NCI-H446 treated with DMSO at 0.1 percent for 48 hours (cell line): ENCODE results near the gene SUSD2.

Source experiments
- DNase-seq: peaks from one replicate; lab custom pipeline; 2025; lab: John Stamatoyannopoulos, UW

The SUSD2 gene

DNA sequence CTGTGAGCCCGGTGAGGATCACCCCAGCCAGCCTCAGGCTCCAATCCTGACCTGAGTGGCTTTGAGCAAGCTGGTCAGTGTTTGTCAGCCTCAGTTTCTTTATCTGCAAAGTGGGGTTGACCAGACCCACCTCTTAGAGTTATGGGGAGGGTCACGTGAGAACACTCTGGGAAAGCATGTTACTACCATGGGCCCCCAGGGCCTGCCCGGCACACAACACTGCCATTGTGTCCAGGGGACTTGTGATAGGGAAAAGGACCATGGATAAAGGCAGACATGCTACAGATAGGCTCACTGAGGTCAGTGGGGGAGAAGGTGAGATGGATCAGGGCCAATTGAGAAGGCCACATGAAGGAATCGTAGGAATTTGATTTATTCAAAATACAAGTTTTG lies 32.1 kb upstream of the SUSD2 start:
- no peak for DNase-seq

DNA sequence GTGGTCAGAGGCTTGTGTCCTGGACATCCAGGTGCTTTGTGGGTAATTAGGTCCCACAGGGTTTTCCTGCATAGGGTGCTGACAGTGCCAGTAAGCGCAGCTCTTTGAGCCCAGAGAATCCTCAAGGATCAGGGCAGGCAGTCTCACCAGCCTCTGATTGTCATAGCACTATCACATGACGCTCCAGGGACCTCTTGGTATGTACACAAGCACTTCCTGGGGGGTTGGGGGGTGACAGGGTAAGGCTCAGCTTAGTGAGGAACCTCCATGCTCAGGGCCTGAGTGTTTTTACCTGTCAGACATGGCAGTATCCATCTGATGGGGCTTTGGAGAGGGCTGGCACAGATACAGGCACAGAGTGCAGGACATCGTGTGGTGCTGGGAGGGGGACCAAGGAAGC lies 27.9 kb upstream of the SUSD2 start:
- DNase-seq = no peak

DNA sequence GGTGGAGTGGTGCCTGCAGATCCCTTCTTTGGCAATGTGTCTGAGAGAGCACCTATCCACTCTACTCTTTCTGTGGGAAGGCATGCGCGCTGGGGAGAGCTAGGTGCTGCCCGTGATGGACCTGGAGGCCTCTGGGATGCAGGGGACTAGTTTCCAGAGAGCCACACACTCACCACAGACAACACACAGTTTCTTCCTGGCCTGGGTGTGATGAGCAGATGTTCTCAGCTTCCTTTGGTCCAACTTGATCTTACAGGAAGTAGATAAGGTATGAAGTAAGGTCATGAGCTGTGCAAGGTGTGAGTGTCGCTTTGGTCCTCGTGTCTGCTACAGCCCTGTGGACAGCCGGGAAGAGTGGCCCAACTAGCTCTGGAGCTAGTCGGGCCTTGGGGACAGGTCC lies 27.3 kb upstream of the SUSD2 start:
- no peak for DNase-seq

DNA sequence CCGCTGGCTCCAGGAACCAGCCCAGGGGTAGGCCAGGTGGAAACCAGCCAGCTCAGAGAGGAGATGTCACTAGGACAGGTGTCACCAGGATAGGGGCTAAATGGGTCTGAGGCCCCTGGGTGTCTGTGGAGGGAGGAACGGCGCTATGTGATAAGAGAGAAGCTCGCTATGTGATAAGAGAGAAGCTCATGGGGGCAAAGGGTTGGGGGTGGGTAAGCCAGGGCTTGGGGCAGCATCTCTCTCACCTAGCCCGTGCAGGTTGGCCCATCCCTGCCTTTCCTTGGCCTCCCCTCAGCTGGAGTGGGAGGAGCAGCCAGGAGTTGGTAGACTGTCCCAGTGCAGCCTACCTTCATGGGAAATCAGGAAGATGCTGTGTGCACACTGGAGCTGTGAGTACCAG lies 26.5 kb upstream of the SUSD2 start:
- DNase-seq = no peak

DNA sequence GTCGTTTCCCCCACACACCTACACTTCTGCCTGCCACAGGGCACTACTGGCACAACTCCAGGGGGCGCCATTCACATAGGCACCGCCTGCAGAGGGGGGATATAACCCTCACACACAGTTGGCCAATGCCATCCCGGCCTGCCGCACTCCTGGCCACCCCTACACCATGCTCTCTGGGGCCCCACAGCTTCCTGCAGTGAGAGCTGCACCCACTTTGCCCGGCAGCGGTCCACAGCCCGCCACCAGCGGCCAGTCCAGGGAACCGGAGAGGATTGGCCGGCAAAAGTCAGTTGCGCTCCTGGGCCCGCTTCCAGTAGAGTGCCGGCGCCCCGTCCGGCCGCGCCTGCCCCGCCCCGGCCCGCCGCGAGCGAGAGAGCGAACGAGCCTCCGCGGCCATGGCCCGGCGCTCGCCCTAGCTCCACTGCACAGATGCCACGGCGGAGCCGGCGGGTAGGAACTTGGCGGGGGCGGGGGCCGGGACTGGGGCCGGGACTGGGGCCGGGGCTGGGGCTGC lies 25.6 kb upstream of the SUSD2 start:
- DNase-seq = no peak

DNA sequence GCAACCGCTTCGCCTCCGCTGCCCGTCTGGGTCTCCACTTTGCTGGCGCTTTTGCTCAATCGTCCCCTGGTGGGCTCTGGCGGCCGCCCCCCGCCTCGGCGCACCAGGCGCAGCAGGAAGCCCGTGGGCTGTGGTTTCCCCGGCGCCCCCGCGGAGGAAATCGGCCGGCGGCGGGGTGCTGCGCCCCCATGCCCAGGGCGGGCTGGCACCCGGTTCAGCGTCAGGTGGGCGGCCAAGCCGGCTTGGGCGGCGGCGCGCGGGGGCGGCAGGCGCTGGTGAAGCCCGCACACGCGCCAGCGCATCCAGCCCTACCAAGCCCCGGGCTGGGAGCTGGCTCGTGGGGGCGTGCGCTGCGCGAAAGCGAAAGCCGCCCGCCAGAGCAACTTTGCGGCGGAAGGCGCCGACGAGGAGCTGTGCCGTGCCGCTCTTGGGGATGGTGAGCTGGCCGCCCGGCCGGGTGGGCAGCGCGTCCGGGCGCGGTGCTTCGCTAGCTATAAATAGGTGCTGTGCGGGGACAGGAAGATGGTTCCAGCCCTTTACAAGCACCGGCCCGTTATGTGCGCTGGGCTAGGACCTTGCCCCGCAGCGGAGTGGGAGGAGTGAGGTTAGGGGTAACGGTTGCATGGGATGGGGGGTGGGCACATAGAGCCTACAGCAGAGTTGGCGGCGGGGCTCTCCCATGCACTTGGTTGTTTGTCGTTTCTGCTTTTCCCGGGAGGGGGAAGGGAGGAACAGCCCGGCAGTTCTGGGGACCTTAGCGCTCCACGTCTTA lies 25.0 kb upstream of the SUSD2 start:
- no peak for DNase-seq

DNA sequence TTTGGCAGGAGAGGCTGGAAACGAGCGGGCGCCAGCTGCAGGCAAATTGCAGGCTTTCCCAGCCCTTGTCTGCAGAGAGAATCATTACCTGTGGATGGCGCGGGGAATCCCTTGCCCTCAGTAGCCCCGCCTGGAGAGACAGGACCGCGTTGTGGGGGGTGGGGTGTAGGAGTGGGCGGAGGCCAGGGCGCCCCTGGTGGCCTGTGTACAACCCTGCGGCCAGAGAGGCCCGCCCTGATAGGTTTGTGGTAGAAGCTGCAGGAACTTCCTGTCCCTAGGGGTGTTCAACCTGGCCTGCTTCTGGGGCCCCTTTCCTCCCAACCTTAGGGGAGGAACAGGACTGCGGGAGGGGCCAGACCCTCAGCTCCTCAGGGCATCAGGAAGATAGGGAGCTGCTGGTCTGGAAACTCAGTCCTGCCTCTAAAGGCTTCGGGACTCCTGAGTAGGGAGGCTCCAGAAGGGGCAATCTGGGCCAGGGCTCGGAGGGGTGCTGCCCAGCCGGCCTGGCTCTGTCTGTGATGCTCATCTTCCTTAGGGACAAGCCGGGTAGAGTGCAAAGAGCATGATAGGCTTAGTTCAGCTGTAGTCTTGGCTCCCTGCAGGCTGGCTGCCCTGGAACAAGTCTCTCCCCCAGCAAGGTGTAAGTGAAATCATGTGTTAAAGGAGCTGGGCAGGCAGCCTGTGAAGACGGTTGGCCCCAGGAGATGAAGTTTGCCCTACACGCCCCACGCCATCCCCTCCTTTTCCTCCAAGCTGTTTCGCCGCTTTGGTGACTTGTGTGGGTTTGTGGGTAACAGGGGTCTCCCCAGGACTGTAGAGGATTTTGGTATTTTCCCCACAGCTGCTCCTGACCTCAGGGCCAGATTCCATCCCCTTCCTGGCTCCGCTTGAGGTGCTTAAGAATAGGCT lies 24.1 kb upstream of the SUSD2 start:
- DNase-seq = no peak

DNA sequence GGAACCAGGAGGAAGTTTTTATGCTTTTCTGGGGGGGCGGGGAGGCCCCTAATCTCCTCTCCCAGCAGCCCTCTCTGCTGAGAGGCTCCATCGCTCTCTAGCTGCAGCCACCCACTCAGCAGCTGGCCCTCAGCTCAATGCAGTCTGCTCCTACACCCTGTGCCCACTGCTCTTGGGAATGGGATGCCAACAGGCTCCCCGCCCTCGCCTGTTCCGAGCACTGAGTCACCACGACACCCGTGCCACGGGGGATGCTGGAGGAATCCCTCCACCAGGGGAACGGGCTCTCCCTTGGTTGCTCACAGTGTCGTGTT lies 23.5 kb upstream of the SUSD2 start:
- no peak for DNase-seq

DNA sequence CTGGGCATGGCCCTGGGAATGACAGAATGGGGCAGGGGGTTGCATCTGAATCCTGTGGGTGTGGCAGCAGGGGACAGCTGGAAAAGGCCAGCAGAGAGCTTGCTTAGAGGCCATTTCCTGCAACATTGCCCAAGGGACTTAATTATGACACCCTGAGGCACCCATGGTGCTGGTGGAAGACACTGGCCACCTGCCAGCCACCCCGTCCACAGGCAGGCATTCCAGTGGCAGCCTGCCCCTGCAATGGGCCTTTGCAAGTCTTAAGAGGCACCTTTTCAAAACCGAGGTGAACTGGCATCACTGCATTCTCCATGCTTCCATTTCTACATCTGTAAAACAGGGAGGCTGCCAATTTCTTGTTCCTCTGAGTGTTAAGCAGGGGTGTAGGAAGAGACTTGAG lies 21.6 kb upstream of the SUSD2 start:
- no peak for DNase-seq

DNA sequence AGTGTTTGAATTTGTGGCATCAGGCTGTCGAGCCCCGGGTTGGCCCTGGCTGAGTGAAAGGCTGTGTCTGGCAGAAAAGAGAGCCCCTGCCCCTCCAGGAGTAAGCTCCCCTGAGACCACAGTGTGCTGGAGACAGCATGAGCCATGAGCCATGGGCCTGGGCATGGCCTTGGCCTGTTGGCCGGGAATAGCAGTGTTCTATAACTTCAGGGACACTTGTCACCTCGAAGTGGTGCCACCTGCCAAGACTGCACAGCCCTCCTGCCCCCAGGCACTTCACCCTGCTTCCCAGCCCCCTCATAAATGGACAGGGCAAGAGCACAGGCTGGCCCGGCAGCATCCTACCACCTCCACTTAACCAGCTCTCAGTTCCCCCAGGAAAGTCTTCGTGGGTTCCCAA lies 20.7 kb upstream of the SUSD2 start:
- no peak for DNase-seq

DNA sequence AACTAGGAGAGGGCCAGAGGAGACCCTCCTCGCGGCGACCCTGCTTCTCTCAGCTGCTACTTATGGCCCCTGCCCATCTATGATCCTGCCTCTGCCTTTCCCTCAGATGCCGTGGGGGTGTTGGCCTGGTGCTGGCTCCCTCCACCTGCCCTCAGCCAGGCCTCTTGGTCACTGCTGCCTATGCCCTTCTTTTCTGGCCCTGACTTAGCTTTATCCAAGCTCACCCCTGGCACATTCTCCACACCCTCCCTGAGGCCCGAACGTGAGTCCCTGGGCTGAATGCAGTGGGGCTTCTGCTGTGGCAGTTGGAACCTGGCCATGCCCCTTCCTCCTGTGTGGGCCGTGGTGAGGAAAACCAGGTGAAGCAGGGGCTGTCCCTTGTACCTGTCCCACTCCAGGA lies 19.8 kb upstream of the SUSD2 start:
- DNase-seq = no peak

DNA sequence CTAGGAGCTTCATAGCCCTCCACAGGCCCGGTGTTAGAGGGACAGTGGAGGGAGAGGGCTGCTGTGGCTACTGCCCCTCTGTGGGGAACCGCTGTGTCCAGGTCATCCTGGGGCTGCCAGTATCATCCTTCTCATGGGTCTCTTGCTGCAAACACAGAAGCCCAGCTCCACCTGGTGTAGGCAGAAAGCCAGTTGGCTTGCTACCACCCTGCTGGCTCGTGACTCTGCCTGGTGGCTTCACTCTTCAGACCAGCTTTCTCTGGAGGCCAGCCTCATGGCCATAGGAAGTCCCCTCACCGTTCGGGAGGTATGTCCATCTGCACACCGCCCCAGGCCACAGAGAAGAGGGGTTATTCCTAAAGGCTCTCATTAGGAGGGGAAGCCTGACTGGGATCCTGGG lies 19.4 kb upstream of the SUSD2 start:
- no peak for DNase-seq

DNA sequence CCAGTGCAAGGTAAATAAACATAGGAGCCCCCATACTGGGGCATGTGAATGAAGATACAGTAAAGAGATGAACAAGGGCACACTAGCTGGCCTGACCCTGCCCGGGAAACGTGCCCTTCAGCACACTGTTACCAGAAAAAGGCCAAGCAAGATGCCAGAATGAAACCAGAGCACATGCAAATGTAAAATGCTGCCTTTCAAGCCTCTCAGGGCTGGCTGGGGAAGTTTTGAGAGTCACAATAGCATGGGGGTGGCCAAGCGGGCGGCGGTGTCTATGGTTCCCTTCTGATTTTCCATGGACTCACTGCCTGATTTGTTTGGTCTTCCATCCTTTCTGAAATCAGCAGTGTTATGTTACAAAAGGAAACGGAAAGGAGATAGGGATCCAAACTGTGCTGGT lies 18.9 kb upstream of the SUSD2 start:
- DNase-seq = no peak

DNA sequence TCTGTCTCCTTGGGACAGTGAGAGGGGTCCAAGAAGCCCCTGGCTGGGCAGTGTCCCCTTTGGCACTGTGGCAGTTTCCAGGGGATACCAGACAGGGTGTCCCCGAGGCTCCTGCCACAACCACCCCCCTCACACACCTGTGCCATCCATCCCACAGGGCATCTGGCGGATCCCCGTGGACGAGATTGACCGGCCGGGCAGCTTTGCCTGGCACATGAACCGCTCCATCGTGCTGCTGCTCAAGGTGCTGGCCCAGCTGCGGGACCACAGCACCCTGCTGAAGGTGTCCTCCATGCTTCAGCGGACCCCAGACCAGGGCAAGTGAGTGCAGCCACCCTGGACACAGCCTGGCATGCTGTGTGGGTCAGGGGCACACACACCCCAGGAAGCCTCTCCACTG lies 17.0 kb upstream of the SUSD2 start:
- DNase-seq = no peak

DNA sequence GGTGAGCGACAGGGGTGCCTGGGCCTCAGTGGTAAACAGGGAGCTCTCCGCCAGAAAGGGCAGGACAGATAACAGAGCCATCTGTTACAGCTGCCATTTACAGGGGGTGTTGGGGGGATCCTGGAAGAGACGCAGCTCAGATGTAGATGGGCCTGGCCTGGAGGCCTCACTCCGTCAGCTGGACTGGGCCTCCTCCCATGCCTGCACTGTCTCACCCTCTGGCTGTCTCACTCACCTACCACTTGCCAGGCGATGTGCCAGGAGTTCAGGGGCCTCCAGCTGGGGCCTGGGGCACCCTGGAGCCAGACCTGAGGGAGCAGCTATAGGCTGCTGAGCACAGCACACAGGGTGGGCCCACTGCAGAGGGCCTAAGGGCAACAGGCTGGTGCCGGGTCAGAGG lies 16.3 kb upstream of the SUSD2 start:
- DNase-seq = no peak

DNA sequence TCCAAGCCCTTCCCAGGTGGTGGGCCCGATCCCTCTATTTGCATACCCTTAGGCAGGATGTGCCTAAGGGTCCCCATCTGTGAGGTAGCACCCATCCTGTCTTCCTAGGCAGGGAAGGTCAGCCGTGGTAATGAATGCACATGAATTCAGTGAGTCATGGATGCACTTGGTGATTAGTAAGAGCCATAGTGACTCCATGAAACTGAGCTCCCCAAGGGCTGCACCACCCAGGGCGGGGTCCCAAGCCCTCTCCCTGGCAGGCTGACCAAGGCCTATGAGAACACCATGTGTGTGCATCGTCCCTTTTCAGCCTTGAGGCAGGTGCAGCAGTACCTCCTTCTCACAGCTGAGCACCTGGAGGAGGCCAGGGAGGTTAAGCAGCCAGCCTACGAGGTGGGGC lies 15.6 kb upstream of the SUSD2 start:
- DNase-seq = no peak

DNA sequence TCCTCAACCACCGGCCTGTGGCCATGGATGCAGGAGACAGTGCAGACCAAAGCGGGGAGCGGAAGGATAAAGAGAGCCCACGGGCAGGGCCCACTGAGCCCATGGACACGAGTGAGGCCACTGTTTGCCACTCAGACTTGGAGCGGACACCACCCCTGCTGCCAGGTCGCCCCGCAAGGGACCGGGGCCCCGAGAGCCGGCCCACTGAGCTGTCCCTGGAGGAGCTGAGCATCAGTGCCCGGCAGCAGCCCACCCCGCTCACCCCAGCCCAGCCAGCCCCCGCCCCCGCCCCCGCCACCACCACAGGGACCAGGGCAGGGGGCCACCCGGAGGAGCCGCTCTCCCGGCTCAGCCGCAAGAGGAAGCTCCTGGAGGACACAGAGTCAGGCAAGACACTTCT lies 14.5 kb upstream of the SUSD2 start:
- DNase-seq = no peak

DNA sequence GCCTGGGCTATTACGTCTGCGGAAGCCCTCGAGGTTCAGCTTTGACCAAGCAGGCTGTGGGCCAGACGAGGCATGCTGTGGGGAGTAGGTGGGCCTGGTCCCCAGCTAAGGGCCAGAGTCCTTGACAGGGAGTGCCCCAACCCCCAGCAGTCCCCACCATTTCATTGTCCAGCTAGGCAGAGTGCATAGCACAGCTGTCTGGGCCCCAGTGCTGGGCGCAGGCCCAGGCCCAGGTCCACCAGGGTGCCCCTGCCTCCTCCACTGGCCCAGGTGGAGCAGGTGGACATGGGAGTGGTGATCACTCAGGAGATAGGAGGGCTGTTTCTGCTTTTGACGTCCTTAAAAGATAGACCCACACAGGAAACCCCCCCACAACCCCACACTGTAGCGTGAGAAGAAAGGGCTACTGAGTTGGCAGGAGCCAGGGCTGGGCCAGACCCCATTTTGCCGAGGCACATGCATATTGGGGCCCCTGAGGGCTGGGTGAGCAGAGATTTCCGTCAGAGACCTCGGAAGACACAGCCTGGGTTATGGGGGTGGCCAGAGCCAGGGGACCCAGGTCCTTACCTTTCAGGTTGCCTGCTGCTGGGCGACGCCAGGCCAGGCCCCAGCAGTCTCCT lies 11.7 kb upstream of the SUSD2 start:
- DNase-seq = no peak

DNA sequence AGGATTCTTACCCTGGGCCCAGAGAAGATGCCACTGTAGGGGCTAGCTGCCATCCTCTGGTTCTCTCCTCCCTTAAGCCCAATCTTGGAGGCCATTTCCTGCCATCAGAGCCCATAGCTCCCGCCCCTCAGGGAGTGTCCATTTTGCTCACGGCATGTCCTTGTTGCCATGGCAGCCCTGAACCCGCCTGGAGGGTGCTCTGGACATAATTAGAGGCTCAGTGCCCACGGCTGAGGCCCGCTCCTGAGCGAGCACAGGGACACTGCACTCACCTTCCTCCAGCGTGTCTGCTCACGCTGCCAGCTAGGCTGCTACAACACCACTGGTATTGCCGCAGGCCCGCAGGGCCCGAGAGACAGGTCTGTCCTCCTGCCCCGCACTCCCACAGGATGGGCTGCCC lies 11.1 kb upstream of the SUSD2 start:
- no peak for DNase-seq

DNA sequence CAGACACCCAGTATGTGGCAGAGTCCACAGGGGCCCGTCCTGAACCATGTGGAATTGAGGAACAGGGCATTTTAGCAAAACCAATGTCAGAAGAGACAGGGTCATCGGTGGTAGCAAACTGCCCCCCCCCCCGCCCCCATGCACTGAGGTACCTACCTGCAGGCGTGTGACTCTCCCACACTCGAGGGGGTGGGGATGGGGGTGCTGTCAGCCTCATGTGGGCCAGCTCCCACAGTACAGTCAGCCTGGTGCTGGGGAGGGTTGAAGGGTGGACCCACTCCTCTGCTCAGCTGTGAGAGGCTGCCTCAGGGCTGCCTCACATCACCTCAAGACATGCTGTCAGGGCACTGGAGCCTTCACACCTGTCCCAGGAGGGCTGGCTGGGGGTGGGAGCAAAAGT lies 10.7 kb upstream of the SUSD2 start:
- DNase-seq = no peak

DNA sequence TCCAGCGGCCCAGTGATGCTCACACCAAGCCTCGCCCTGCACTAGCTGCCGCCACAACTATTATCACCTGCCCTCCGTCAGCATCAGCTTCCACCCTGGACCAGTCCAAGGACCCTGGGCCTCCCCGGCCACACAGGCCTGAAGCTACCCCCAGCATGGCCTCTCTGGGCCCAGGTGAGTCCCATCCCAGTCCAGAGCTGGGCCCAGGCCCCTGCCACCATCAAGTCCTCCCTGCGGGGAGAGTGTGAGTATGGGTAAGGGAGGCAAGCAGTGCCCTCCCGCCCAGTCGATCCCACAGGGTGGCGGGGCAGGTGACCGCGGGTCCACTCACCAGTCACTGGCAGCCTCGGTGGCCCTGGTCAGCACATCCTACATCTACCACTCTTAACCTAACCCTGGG lies 9.5 kb upstream of the SUSD2 start:
- DNase-seq = no peak

DNA sequence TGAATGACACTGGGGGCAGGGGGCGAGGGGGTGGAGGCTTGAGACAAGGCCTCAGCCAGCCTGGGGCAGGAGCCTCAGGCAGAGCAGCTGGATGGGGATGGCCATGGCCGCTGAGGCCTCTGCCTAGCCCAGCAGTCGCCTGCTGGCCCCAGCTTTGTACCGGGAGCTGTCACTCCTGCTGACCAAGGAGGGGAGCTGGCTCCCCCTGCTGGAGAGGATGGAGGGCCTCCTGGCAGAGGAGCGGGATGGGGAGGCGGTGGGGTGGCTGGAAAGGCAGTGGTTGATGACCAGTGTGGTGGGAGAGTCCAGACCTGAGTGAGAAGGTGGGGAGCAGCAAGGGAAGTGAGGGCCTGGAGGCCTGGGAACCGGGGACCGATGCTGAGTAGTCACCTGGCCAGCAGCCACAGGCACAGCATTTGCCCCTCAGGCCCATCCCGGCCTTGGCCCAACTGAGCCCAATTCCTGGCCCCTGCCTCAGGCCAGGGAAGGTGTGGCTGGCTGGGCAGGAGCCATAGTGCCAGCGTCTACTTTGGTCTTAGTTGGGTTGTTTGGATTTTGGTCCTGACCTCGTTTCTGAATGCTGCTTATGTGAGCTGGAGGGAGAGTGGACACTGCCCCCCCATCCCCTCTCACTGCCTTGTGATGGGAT lies 6.0 kb upstream of the SUSD2 start:
- DNase-seq = no peak

DNA sequence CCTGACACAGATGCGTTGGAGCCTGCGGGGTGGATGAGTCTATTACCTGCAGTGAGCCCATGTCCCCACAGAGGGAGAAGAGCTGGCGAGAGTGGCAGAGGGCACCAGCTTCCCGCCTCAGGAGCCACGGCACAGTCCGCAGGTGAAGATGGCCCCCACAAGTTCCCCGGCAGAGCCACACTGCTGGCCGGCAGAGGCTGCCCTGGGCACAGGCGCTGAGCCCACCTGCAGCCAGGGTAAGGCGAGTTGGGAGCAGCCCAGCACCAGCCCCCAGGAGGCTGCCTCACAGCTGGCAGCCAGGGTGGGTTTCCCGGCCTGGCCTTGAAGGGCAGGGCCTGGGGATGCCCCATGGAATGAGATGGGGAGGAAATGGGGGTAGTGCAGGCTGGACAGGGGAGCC lies 5.2 kb upstream of the SUSD2 start:
- DNase-seq = no peak
